GM12873 (cell line): Measurements from ENCODE around the gene TTC7B.
A peak's percentile ranks its signal among the peaks of the same experiment; 100 is the strongest.

Experiments used
- TF ChIP-seq, protein P1 (sequence below): IDR thresholded peaks from 2 replicates; pipeline ENCODE4 v1.5.1; 2012; ENCODE audit warnings: low read depth, mild to moderate bottlenecking, moderate library complexity, low read length, control low read depth; ENCODE audit not compliant: insufficient read depth; ENCODE audit errors: missing control alignments

TTC7B gene

DNA sequence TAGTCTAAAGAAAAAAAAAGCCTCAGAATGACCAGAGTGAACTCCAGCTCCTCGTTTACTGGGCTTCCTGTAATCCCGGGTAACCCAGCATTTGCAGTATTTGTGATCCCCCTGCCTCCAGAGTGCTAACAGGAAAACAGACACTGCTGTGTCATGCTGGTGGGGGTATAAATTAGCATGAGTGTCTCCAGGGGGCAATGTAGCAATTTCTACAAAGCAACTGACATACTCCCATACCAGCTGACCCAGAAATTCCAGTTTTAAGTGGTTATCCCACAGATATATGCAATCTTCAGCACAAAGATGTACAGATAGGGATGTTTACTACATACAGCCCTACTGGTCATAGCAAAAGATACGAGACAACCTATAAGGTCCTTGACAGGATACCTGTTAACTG, 18.8 kb downstream of the TTC7B start:
- TF ChIP-seq, protein P1, sequence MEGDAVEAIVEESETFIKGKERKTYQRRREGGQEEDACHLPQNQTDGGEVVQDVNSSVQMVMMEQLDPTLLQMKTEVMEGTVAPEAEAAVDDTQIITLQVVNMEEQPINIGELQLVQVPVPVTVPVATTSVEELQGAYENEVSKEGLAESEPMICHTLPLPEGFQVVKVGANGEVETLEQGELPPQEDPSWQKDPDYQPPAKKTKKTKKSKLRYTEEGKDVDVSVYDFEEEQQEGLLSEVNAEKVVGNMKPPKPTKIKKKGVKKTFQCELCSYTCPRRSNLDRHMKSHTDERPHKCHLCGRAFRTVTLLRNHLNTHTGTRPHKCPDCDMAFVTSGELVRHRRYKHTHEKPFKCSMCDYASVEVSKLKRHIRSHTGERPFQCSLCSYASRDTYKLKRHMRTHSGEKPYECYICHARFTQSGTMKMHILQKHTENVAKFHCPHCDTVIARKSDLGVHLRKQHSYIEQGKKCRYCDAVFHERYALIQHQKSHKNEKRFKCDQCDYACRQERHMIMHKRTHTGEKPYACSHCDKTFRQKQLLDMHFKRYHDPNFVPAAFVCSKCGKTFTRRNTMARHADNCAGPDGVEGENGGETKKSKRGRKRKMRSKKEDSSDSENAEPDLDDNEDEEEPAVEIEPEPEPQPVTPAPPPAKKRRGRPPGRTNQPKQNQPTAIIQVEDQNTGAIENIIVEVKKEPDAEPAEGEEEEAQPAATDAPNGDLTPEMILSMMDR: no peak

DNA sequence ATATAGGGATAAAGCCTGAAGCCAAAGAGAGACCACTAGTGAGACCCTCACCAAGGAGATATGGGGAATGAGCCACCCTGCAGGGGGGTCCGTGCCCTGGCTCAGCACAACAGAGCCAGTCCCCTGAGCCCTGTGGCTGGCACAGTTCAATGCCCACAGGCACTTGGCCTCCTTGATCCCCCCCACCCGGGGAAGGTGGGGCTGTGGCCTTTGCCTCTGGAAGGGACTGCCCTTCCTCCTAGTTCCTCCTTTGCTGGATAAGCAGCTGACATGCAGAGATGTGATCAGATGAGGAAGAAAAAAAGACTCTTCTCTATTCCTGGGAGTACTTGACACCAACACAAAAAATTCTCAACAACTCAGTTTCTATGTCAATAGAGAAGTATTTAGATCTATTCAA, 19.9 kb downstream of the TTC7B start:
- TF ChIP-seq, protein P1: no peak

DNA sequence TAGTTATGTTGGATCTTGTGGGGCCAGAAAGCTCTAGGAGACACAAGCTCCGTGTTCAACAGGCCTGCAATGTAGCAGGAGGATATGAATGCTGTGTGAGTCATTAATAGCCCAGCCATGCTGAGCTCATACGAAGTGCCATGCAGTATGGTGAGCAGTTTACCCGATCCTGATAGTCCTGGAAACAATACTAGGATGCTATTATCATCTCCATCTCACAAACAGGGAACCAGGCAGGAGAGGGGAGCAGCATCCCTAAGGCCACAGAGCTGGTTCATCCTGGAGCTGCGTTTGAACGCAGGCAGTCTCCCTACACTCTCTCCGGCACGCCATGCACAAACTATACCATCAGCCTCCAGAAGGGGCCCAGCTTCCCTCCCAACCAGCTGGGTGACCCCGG, 20.5 kb downstream of the TTC7B start:
- TF ChIP-seq, protein P1: no peak

DNA sequence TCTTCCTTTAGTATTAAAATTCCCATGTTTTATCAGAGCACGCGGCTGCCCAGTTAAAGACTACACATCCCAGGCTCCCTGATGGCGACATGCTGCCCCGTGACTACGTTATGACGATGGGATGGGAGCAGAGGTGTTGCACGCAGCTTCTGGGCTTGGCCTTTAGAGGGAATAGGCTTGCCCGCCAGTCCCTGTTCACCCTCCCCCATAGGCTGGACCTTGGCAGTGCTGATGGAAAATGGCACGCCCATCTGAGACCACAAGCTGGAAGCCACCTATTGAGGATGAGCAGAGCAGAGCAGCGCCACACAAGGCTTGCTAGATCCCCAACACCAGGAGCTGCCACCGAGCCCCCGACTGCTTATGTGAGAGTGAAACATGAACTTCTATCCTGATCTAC, 24.7 kb downstream of the TTC7B start:
- TF ChIP-seq, protein P1: no peak

DNA sequence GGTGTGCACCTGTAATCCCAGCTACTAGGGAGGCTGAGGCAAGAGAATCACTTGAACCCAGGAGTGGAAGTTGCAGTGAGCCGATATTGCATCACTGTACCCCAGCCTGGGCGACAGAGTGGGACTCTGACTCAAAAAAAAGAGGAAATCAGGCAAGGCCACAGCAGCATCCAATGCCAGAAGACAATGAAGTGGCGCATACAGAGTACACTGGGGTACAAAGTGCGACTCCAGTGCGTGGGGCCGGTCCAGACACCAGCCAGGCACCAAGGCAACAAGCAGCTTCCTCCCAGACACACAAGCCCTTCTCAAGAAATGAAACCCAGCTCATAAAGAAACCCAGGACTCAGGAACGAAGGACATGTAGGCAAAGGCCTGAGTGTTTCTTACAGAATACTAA, 28.2 kb downstream of the TTC7B start:
- TF ChIP-seq, protein P1: no peak

DNA sequence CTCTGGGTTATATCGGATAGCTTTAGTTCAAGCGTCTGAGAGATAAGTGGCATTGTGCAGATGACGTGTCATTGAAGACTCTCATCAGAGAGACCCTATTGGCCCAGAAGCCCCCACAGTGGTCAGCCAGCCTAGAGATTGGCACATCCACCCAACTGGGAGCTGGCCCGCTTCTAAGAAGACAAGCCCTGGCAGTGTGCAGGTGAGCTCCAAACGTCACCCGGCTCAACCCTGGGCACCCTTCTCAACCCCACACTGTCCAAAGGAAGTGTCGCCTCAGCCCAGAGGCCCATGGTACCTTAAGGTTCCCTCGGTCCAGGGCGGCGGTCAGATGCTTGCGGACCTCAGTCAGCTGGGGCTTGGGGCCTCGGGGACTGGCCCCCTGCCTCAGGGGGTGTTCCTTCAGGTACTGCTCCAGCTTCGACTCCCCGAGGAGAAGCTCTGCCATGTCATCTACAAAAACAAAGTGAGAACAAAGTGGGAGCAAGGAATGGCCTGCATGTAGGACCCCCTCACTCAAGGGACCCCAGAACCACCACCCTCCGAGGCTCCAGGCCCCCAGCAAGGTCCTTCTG, 30.3 kb downstream of the TTC7B start:
- TF ChIP-seq, protein P1: no peak

DNA sequence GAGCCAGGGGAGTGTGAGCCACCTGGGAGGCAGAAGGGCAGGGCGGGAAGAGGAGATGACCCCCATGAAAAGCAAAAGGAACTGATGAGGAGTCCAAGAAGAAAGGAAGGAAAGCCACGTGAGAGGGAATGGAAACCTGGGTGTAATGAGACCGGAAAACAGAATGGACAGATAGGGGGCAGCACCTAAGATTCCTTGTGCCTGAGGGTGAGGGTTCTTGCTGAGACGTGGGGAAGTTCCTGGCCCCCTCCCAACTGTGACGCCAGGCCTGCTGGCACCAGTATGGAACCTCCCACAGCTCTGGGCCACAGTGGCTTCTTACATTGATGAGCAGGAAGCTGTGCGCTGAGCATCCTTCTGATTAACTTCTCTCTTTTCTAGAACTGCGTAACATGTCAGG, 30.8 kb downstream of the TTC7B start:
- TF ChIP-seq, protein P1: peak; percentile 23
